Peyer's patch (tissue), 4 donors: ENCODE results near the gene CDK15. TPM values are rescaled to one million over a fixed set of nuclear protein-coding genes. Genes with fewer than 3 reads are reported as not detected.

Experiments used
- DNase-seq, 3 donors: peaks; one replicate each; pipeline ENCODE4 v3.0.0-alpha.2; 2017 to 2019
- H3K27ac ChIP-seq, 4 donors: fragments of 200-600 bp; sonication (generic); one replicate each; pipeline ENCODE4 v1.5.1; 2016 to 2019
- H3K27me3 ChIP-seq, 2 donors: fragments of 200-600 bp; sonication (generic); one replicate each; pipeline ENCODE4 v1.5.1; 2019
- H3K36me3 ChIP-seq, 3 donors: fragments of 200-600 bp; sonication (generic); one replicate each; pipeline ENCODE4 v1.5.1; 2016 to 2019
- H3K4me1 ChIP-seq, 4 donors: fragments of 200-600 bp; sonication (generic); one replicate each; pipeline ENCODE4 v1.5.1; 2016 to 2019
- H3K4me3 ChIP-seq, 4 donors: fragments of 200-600 bp; sonication (generic); 1 replicate in 3 of 4; 2 replicates in 1 of 4; pipeline ENCODE4 v1.5.1; 2016 to 2019; ENCODE audit warnings: mild to moderate bottlenecking in 1 of 4
- H3K9me3 ChIP-seq, 4 donors: fragments of 200-600 bp; sonication (generic); one replicate each; pipeline ENCODE4 v1.5.1; 2016 to 2019; ENCODE audit warnings: mild to moderate bottlenecking in 1 of 4
- POLR2A ChIP-seq, 2 donors: fragments of 450-650 bp; IDR thresholded peaks; one replicate each; pipeline ENCODE4 v1.5.1; 2017; ENCODE audit warnings: antibody characterized with exemption in 2 of 2, mild to moderate bottlenecking in 2 of 2, moderate library complexity in 2 of 2
- total RNA-seq, 4 donors: library from RNA; depleted of rRNA; stranded (reverse); fragments of >200 nt; gene quantifications; one replicate each; pipeline ENCODE4 v1.1.0, GENCODE V29; 2016
- TF ChIP-seq, protein P1 (sequence below), 6 experiments: fragments of 450-650 bp in 4 of 6; fragments of 200-600 bp in 2 of 6; sonication (generic) in 1 of 6; IDR thresholded peaks; one replicate each; pipeline ENCODE4 v1.5.1; 2017 to 2019; ENCODE audit warnings: antibody characterized with exemption in 6 of 6, mild to moderate bottlenecking in 3 of 6, moderate library complexity in 1 of 6

The CDK15 gene
- total RNA-seq, 4 donors from 2014 or later: 0.27 to 9.9 (median 1.0) TPM; not detected in 1

DNA sequence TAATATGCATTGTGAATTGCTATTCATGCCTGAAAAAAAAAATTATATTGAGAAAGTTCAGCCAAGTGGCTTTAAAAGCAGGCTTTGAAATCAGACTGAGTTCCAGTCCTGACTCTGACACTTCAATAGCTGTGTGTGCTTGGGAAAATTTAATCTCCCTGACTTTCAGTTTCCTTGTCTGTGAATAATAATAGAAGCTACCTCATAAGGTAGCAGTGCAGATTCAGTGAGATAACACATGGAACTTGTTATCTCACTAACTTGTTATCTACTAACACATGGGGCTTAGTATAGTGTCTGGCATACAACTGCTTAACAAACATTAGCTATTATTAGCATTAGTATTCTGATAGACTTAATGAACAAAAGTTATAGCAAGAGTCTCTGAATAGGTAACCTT is 40.5 kb upstream of the CDK15 start:
- Histone ChIP-seq H3K4me3 (no peak overlapping the region), H3K4me1 (no peaks in the 10 kb centered on the region), H3K27ac (no peak overlapping the region), H3K27me3 (no peaks in the 10 kb centered on the region), H3K9me3 (no peaks in the 10 kb centered on the region), H3K36me3 (peaks cover 0 to 28% (median 0%) of the 10 kb centered on the region in 3 donors)
- TF ChIP-seq POLR2A (IDR thresholded peaks at IDR 0.05): no peak
- TF ChIP-seq, protein P1, sequence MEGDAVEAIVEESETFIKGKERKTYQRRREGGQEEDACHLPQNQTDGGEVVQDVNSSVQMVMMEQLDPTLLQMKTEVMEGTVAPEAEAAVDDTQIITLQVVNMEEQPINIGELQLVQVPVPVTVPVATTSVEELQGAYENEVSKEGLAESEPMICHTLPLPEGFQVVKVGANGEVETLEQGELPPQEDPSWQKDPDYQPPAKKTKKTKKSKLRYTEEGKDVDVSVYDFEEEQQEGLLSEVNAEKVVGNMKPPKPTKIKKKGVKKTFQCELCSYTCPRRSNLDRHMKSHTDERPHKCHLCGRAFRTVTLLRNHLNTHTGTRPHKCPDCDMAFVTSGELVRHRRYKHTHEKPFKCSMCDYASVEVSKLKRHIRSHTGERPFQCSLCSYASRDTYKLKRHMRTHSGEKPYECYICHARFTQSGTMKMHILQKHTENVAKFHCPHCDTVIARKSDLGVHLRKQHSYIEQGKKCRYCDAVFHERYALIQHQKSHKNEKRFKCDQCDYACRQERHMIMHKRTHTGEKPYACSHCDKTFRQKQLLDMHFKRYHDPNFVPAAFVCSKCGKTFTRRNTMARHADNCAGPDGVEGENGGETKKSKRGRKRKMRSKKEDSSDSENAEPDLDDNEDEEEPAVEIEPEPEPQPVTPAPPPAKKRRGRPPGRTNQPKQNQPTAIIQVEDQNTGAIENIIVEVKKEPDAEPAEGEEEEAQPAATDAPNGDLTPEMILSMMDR (IDR thresholded peaks at IDR 0.05): no peak
- no peak for DNase-seq

DNA sequence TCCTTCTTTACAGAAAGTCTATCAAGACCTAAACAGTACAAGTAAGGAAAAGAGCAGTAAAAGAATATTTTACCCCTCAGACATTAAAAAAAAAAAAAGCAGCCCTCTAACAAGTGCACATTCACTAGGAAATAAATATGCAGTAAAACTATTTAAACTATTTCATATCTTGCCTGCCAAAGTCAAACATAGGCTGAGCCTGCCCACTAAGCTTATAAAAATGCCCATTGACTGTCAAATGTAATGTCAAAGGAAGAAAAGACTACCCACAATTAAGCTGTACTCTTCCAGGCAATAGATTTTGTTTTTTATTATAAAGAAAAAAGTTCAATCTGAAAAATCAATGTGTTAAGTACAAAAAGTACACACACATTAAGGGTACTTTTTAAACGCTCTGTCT is 37.4 kb upstream of the CDK15 start:
- Histone ChIP-seq H3K36me3 (peaks cover 0 to 20% (median 0%) of the 10 kb centered on the region in 3 donors), H3K4me1 (no peaks in the 10 kb centered on the region), H3K27me3 (no peaks in the 10 kb centered on the region), H3K9me3 (no peaks in the 10 kb centered on the region), H3K27ac (no peak overlapping the region), H3K4me3 (no peak overlapping the region)
- TF ChIP-seq POLR2A (IDR thresholded peaks at IDR 0.05): no peak
- TF ChIP-seq, protein P1 (IDR thresholded peaks at IDR 0.05): no peak
- no peak for DNase-seq

DNA sequence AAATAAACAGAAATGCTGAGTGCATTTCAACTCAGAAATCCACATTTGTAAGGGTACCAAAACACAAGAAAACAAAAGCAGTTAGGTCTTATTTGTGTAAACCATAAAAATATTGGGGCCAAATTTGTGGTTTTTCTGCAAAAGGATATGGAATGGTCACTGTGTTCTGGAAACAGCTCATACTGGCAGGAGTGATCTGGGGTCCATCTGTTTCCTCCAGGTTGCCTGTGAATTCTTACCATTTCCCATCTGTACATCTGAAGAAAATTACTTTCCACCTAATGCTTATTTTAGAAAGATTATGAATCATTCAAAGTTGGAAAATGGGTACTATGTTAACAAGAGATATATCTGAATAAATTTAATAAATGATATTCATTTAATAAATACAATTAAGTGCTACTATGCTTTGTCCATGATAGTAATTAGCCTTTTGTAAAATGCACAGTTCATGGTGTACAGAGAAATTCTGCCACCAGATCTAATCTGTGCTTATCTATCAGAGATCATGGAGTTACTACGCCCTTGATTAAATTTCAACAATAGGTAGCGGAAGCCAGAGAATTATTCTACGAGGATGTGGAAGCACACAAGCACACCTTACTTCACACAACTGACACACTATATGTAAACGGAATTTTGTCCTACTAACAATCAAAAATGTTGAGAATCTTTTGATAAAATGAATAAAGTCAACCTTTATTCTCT is 36.5 kb upstream of the CDK15 start:
- Histone ChIP-seq H3K27ac (no peak overlapping the region), H3K4me1 (no peaks in the 10 kb centered on the region), H3K27me3 (no peaks in the 10 kb centered on the region), H3K36me3 (peaks cover 0 to 12% (median 0%) of the 10 kb centered on the region in 3 donors), H3K4me3 (no peak overlapping the region), H3K9me3 (no peaks in the 10 kb centered on the region)
- TF ChIP-seq POLR2A (IDR thresholded peaks at IDR 0.05): no peak
- TF ChIP-seq, protein P1 (IDR thresholded peaks at IDR 0.05): no peak
- DNase-seq: no peak

DNA sequence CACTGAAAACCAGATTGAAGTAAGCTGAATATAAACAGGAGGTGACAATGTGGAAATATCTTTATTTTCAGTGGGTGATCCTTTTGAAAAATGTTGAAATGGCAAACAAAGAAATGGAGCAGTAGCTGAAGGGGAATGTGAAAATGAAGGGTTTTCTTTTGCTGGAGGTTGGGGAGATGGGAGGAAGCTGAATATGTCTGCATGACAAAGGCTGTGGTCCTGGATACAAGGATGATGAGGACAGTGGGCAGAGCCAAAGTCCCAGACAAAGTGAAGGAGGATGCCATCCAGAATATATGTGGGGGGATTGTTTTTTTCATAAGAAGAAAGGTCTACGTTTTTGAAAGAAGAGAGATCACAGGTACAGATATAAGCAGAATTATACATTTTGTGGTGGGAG is 32.3 kb upstream of the CDK15 start:
- Histone ChIP-seq H3K4me1 (peaks cover 0 to 24% (median 0%) of the 10 kb centered on the region in 4 donors), H3K36me3 (no peaks in the 10 kb centered on the region), H3K27ac (no peak overlapping the region), H3K9me3 (no peaks in the 10 kb centered on the region), H3K27me3 (no peaks in the 10 kb centered on the region), H3K4me3 (no peak overlapping the region)
- TF ChIP-seq POLR2A (IDR thresholded peaks at IDR 0.05): no peak
- TF ChIP-seq, protein P1 (IDR thresholded peaks at IDR 0.05): no peak
- no peak for DNase-seq

DNA sequence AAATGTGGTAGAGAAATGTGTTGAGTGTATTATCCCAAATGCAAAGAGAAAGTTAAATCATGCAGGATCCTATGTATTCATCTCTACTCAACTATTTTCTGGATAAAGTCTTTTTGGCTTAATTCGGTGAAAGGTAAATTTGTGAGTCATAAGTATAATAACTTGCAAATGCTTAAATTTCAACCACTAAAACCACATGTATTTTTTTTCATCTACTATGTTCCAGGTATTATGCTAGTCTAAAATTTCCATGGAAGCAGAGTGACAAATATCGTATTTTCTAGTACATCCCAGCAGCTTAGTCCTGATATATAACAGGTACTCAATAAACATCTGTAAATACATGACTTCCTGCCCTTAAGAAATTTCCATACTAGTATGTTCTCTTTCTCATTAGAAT is 31.8 kb upstream of the CDK15 start:
- no peaks in the 10 kb centered on the region for H3K36me3 ChIP-seq
- peaks cover 0 to 29% (median 0%) of the 10 kb centered on the region in 4 donors for H3K4me1 ChIP-seq
- no peak for DNase-seq
- H3K27ac ChIP-seq: no peak overlapping the region
- TF ChIP-seq, protein P1 (IDR thresholded peaks at IDR 0.05): no peak
- TF ChIP-seq POLR2A (IDR thresholded peaks at IDR 0.05): no peak
- no peaks in the 10 kb centered on the region for H3K27me3 ChIP-seq
- H3K4me3 ChIP-seq: no peak overlapping the region
- no peaks in the 10 kb centered on the region for H3K9me3 ChIP-seq
